CD4-positive, CD25-positive, alpha-beta regulatory T cell (primary cell): ENCODE measurements around the gene CCL13. TPM values are rescaled to one million over a fixed set of nuclear protein-coding genes. Genes with fewer than 3 reads are reported as not detected.

Source experiments
- ATAC-seq, 2 donors: fragments of 150-1000 bp; cut with Tn5 transposase; one replicate each; pipeline ENCODE4 v1.10.0; 2021; ENCODE audit warnings: low read depth in 2 of 2, moderate number of reproducible peaks in 2 of 2, moderate library complexity in 1 of 2
- DNase-seq, 3 donors: peaks; one replicate each; pipeline versions ENCODE4 v3.0.0 to v3.0.0-alpha.2; 2012 to 2022; ENCODE audit warnings: mixed read lengths in 1 of 3
- H3K27ac ChIP-seq: one replicate; pipeline ENCODE4 v1.7.0; 2013; ENCODE audit warnings: mild to moderate bottlenecking, low read length; ENCODE audit not compliant: insufficient read depth, poor library complexity, severe bottlenecking
- H3K27me3 ChIP-seq: one replicate; pipeline ENCODE4 v1.7.0; 2013; ENCODE audit warnings: low read length; ENCODE audit not compliant: control insufficient read depth, insufficient read depth
- H3K36me3 ChIP-seq: one replicate; pipeline ENCODE4 v1.7.0; 2013; ENCODE audit warnings: mild to moderate bottlenecking, low read length, moderate library complexity; ENCODE audit not compliant: control insufficient read depth, insufficient read depth
- H3K4me1 ChIP-seq: 2 replicates; pipeline ENCODE4 v1.7.0; 2013; ENCODE audit warnings: mild to moderate bottlenecking, low read length; ENCODE audit not compliant: insufficient read depth, control insufficient read depth, poor library complexity, severe bottlenecking
- H3K4me3 ChIP-seq: one replicate; pipeline ENCODE4 v1.7.0; 2013; ENCODE audit warnings: low read depth, mild to moderate bottlenecking, low read length, moderate library complexity
- H3K9me3 ChIP-seq, 2 experiments: 1 replicate in 1 of 2; 2 replicates in 1 of 2; pipeline ENCODE4 v1.7.0; 2013; ENCODE audit warnings: low read length in 2 of 2, mild to moderate bottlenecking in 1 of 2, moderate library complexity in 1 of 2; ENCODE audit not compliant: control insufficient read depth in 2 of 2
- H3K27ac Mint-ChIP-seq, 3 donors: one replicate each; pipeline ENCODE4 v1.8.0; 2020 to 2022; ENCODE audit warnings: mild to moderate bottlenecking in 3 of 3, mixed read lengths in 3 of 3, moderate library complexity in 2 of 3
- H3K27me3 Mint-ChIP-seq: one replicate; pipeline ENCODE4 v1.8.0; 2022; ENCODE audit warnings: mild to moderate bottlenecking, mixed read lengths
- H3K36me3 Mint-ChIP-seq: one replicate; pipeline ENCODE4 v1.8.0; 2020; ENCODE audit warnings: mixed read lengths
- H3K4me1 Mint-ChIP-seq, 4 donors: one replicate each; pipeline ENCODE4 v1.8.0; 2020 to 2022; ENCODE audit warnings: mixed read lengths in 4 of 4, mild to moderate bottlenecking in 1 of 4
- H3K4me3 Mint-ChIP-seq, 4 donors: one replicate each; pipeline ENCODE4 v1.8.0; 2020 to 2022; ENCODE audit warnings: mild to moderate bottlenecking in 4 of 4, mixed read lengths in 4 of 4, moderate library complexity in 3 of 4
- H3K9me3 Mint-ChIP-seq, 7 donors: one replicate each; pipeline ENCODE4 v1.8.0; 2020 to 2022; ENCODE audit warnings: mixed read lengths in 7 of 7, mild to moderate bottlenecking in 3 of 7, moderate library complexity in 2 of 7
- polyA plus RNA-seq, 4 donors: library from polyadenylated mRNA; unstranded; fragments of 300-500 nt; fragmentation: Illumina TruSeq; gene quantifications; one replicate each; pipeline ENCODE4 v1.2.3, GENCODE V29; 2021
- total RNA-seq: library from RNA; stranded (reverse); gene quantifications from one replicate; pipeline ENCODE4 v1.2.3, GENCODE V29; 2022

Gene CCL13
- total RNA-seq: not detected
- polyA plus RNA-seq: not detected

GRCh38 chr17:34356194-34356593, at the start of gene CCL13:
Gene CCL13 (plus strand): TSS chr17:34356480. CDS start chr17:34356527, 47 bp downstream.
- H3K9me3 ChIP-seq: no peaks in the 10 kb centered on the region
- no peak within 1 kb of the TSS for H3K27ac ChIP-seq
- no peaks in the 10 kb centered on the region for H3K36me3 Mint-ChIP-seq
- no peak within 1 kb of the TSS for H3K4me3 ChIP-seq
- H3K27me3 Mint-ChIP-seq: peaks cover 8% of the 10 kb centered on the region
- no peaks in the 10 kb centered on the region for H3K36me3 ChIP-seq
- no peaks in the 10 kb centered on the region for H3K4me1 ChIP-seq
- DNase-seq: no peak
- peaks cover 0 to 4% (median 0%) of the 10 kb centered on the region in 7 donors for H3K9me3 Mint-ChIP-seq
- no peak within 1 kb of the TSS for H3K27ac Mint-ChIP-seq
- peaks cover 6% of the 10 kb centered on the region for H3K27me3 ChIP-seq
- H3K4me3 Mint-ChIP-seq: no peak within 1 kb of the TSS
- no peak for ATAC-seq
- H3K4me1 Mint-ChIP-seq: no peaks in the 10 kb centered on the region

DNA sequence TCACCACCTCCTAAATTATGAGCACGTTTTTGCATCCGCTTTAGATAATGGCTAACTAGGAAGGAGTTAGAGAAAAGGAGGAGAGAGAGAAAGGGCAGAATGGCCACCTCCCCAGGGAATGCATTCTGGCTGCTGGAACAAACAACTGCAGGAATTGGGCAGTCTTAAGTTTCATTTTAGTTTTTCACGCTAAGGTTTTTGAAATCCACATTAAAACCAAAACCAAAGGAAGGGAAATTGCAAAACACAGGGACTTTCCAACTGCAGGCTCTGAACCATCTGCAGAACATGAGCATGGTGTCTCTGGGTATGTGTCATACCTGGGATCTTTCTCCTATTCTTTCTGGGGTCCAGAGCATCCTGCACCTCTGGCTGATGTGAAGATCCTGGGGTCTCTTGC, 49.2 kb upstream of the CCL13 start:
- Histone ChIP-seq H3K36me3 (no peaks in the 10 kb centered on the region), H3K4me3 (no peak overlapping the region), H3K27ac (no peak overlapping the region), H3K4me1 (no peaks in the 10 kb centered on the region), H3K27me3 (peaks cover 4% of the 10 kb centered on the region), H3K9me3 (no peaks in the 10 kb centered on the region)
- Mint-ChIP-seq H3K36me3 (no peaks in the 10 kb centered on the region), H3K9me3 (peaks cover 0 to 2% (median 0%) of the 10 kb centered on the region in 7 donors), H3K4me1 (no peaks in the 10 kb centered on the region), H3K27ac (no peak overlapping the region), H3K27me3 (peaks cover 9% of the 10 kb centered on the region), H3K4me3 (no peak overlapping the region)
- DNase-seq (no peak), ATAC-seq (no peak)

GRCh38 chr17:34308371-34308770, 47.9 kb upstream of the CCL13 start:
- ATAC-seq (no peak), DNase-seq (no peak)
- Mint-ChIP-seq H3K27me3 (peaks cover 9% of the 10 kb centered on the region), H3K27ac (no peak overlapping the region), H3K9me3 (peaks cover 0 to 2% (median 0%) of the 10 kb centered on the region in 7 donors), H3K4me1 (no peaks in the 10 kb centered on the region), H3K4me3 (no peak overlapping the region), H3K36me3 (no peaks in the 10 kb centered on the region)
- Histone ChIP-seq H3K27me3 (peaks cover 7% of the 10 kb centered on the region), H3K4me1 (no peaks in the 10 kb centered on the region), H3K9me3 (no peaks in the 10 kb centered on the region), H3K36me3 (no peaks in the 10 kb centered on the region), H3K27ac (no peak overlapping the region), H3K4me3 (no peak overlapping the region)

- no peak overlapping the region for H3K27ac ChIP-seq
- H3K9me3 Mint-ChIP-seq: peaks cover 0 to 2% (median 0%) of the 10 kb centered on the region in 7 donors
- no peaks in the 10 kb centered on the region for H3K9me3 ChIP-seq
- no peaks in the 10 kb centered on the region for H3K4me1 ChIP-seq
- H3K27ac Mint-ChIP-seq: no peak overlapping the region
- no peaks in the 10 kb centered on the region for H3K4me1 Mint-ChIP-seq
- H3K4me3 Mint-ChIP-seq: no peak overlapping the region
- DNase-seq (no peak), ATAC-seq (no peak)
- no peaks in the 10 kb centered on the region for H3K36me3 Mint-ChIP-seq
- peaks cover 15% of the 10 kb centered on the region for H3K27me3 Mint-ChIP-seq
- H3K27me3 ChIP-seq: peaks cover 13% of the 10 kb centered on the region
- H3K36me3 ChIP-seq: no peaks in the 10 kb centered on the region
- no peak overlapping the region for H3K4me3 ChIP-seq
These were observed 45.0 kb upstream of the CCL13 start for GRCh38 chr17:34311291-34311690.

GRCh38 chr17:34312080-34312479, 44.2 kb upstream of the CCL13 start:
- ATAC-seq: no peak
- Mint-ChIP-seq H3K36me3 (no peaks in the 10 kb centered on the region), H3K27ac (no peak overlapping the region), H3K27me3 (peaks cover 20% of the 10 kb centered on the region), H3K4me3 (no peak overlapping the region), H3K4me1 (no peaks in the 10 kb centered on the region), H3K9me3 (peaks cover 0 to 2% (median 0%) of the 10 kb centered on the region in 7 donors)
- Histone ChIP-seq H3K9me3 (no peaks in the 10 kb centered on the region), H3K27me3 (peaks cover 13% of the 10 kb centered on the region), H3K27ac (no peak overlapping the region), H3K4me1 (no peaks in the 10 kb centered on the region), H3K4me3 (no peak overlapping the region), H3K36me3 (no peaks in the 10 kb centered on the region)
- no peak for DNase-seq

DNA sequence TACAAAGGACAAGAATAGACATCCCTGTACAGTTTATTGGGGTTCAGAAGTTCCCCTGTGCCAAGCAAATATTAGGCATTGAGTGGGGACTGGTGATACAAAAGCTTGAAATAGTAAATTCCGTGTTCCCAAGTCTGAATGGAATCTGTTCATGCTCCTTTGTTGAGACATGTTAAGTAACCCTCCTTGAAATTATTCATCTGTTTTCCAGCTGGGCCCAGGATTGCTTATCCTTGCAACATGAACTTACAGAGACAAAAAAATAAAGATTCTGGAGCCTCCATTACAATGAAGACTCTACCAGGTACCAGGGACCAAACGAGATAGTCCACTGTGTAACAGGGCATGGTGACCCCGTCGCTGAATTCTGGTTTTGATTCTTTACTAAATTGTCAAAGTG, 43.1 kb upstream of the CCL13 start:
- DNase-seq (no peak), ATAC-seq (no peak)
- no peak overlapping the region for H3K4me3 Mint-ChIP-seq
- Histone ChIP-seq H3K27ac (no peak overlapping the region), H3K36me3 (no peaks in the 10 kb centered on the region), H3K4me1 (no peaks in the 10 kb centered on the region), H3K4me3 (no peak overlapping the region), H3K27me3 (peaks cover 13% of the 10 kb centered on the region), H3K9me3 (no peaks in the 10 kb centered on the region)
- no peaks in the 10 kb centered on the region for H3K4me1 Mint-ChIP-seq
- H3K27ac Mint-ChIP-seq: no peak overlapping the region
- H3K27me3 Mint-ChIP-seq: peaks cover 16% of the 10 kb centered on the region
- H3K36me3 Mint-ChIP-seq: no peaks in the 10 kb centered on the region
- H3K9me3 Mint-ChIP-seq: peaks cover 0 to 2% (median 0%) of the 10 kb centered on the region in 7 donors

DNA sequence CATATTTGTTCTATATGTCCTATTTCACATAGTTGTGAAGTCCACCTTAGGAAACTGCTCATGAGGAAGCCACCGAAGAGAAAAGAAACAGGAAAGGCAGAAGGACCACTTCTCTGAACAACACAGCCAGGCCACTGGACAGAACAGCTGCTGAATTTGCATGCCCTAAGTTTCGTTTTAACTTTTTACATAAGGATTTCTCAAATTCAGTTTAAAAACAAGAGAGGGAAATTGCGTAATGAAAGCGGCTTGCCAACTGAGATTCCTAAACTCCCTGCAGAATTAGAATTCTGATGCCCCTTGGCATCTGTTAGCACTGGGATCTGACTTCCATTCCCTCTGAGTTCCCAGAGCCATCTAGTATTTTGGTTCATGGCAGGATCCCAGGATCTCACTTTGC, 42.0 kb upstream of the CCL13 start:
- Mint-ChIP-seq H3K4me3 (no peak overlapping the region), H3K27me3 (peaks cover 16% of the 10 kb centered on the region), H3K4me1 (no peaks in the 10 kb centered on the region), H3K36me3 (no peaks in the 10 kb centered on the region), H3K9me3 (peaks cover 0 to 2% (median 0%) of the 10 kb centered on the region in 7 donors), H3K27ac (no peak overlapping the region)
- no peaks in the 10 kb centered on the region for H3K36me3 ChIP-seq
- peaks cover 13% of the 10 kb centered on the region for H3K27me3 ChIP-seq
- no peaks in the 10 kb centered on the region for H3K9me3 ChIP-seq
- no peak overlapping the region for H3K27ac ChIP-seq
- ATAC-seq (no peak), DNase-seq (no peak)
- no peaks in the 10 kb centered on the region for H3K4me1 ChIP-seq
- H3K4me3 ChIP-seq: no peak overlapping the region

GRCh38 chr17:34318474-34318873, 37.8 kb upstream of the CCL13 start:
- Histone ChIP-seq H3K27me3 (peaks cover 8% of the 10 kb centered on the region), H3K36me3 (no peaks in the 10 kb centered on the region), H3K4me3 (no peak overlapping the region), H3K27ac (no peak overlapping the region), H3K9me3 (no peaks in the 10 kb centered on the region), H3K4me1 (no peaks in the 10 kb centered on the region)
- DNase-seq: peak in 1 of 3 donors; percentile 15
- Mint-ChIP-seq H3K27ac (no peak overlapping the region), H3K4me1 (no peaks in the 10 kb centered on the region), H3K9me3 (peaks cover 0 to 2% (median 0%) of the 10 kb centered on the region in 7 donors), H3K27me3 (peaks cover 21% of the 10 kb centered on the region), H3K36me3 (no peaks in the 10 kb centered on the region), H3K4me3 (no peak overlapping the region)
- no peak for ATAC-seq
